ENCODE data around the gene RGS3.
A peak's percentile ranks its signal among the peaks of the same experiment; 100 is the strongest.

RGS3 gene

GRCh38 chr9:113530022-113530635 lies 66.6 kb downstream of the RGS3 start:
- no peak for DNase-seq (ENCODE audit: low spot score)

- no peak for DNase-seq (ENCODE audit: low spot score)
Measured at GRCh38 chr9:113530942-113531341, 67.4 kb downstream of the RGS3 start.

GRCh38 chr9:113531919-113532808 lies 68.6 kb downstream of the RGS3 start:
- DNase-seq (ENCODE audit: low spot score), result no peak

- no peak for DNase-seq (ENCODE audit: low spot score)
Measured at GRCh38 chr9:113532809-113533190, 69.3 kb downstream of the RGS3 start.

- DNase-seq (ENCODE audit: low spot score), result no peak
Measured at GRCh38 chr9:113533335-113534225, 70.1 kb downstream of the RGS3 start.

- DNase-seq (ENCODE audit: low spot score), result no peak
Measured at GRCh38 chr9:113535756-113536155, 72.2 kb downstream of the RGS3 start.

GRCh38 chr9:113536166-113536482 lies 72.6 kb downstream of the RGS3 start:
- DNase-seq (ENCODE audit: low spot score), result no peak

GRCh38 chr9:113536483-113537228 lies 73.1 kb downstream of the RGS3 start:
- no peak for DNase-seq (ENCODE audit: low spot score)

GRCh38 chr9:113537229-113537810 lies 73.8 kb downstream of the RGS3 start:
- DNase-seq (ENCODE audit: low spot score), result no peak

GRCh38 chr9:113538131-113538530 lies 74.6 kb downstream of the RGS3 start:
- no peak for DNase-seq (ENCODE audit: low spot score)

GRCh38 chr9:113538701-113539430 lies 75.3 kb downstream of the RGS3 start:
- no peak for DNase-seq (ENCODE audit: low spot score)

GRCh38 chr9:113540466-113540865 lies 76.9 kb downstream of the RGS3 start:
- no peak for DNase-seq (ENCODE audit: low spot score)

- DNase-seq (ENCODE audit: low spot score), result peak; percentile 29
Measured at GRCh38 chr9:113541019-113541900, 77.7 kb downstream of the RGS3 start.

- no peak for DNase-seq (ENCODE audit: low spot score)
Measured at GRCh38 chr9:113542006-113542405, 78.5 kb downstream of the RGS3 start.

GRCh38 chr9:113542741-113543140 lies 79.2 kb downstream of the RGS3 start:
- DNase-seq (ENCODE audit: low spot score), result no peak

- DNase-seq (ENCODE audit: low spot score), result no peak
Measured at GRCh38 chr9:113543296-113543981, 79.9 kb downstream of the RGS3 start.

- DNase-seq (ENCODE audit: low spot score), result no peak
Measured at GRCh38 chr9:113543982-113544303, 80.4 kb downstream of the RGS3 start.

- no peak for DNase-seq (ENCODE audit: low spot score)
Measured at GRCh38 chr9:113545068-113545467, 81.5 kb downstream of the RGS3 start.

- no peak for DNase-seq (ENCODE audit: low spot score)
Measured at GRCh38 chr9:113546566-113546965, 83.0 kb downstream of the RGS3 start.
